LNCaP clone FGC (cell line): ENCODE measurements around the gene TPX2.

Source experiments
- DNase-seq: peaks from one replicate; pipeline ENCODE4 v3.0.0-alpha.2; 2011; ENCODE audit warnings: low read depth
- H3K4me3 ChIP-seq: 2 replicates; pipeline ENCODE4 v1.5.1; 2011; ENCODE audit warnings: mild to moderate bottlenecking, low read depth, low read length, control low read depth
- TF ChIP-seq, protein P1 (sequence below): IDR thresholded peaks from 2 replicates; pipeline ENCODE4 v1.5.1; 2012; ENCODE audit warnings: mild to moderate bottlenecking; ENCODE audit not compliant: control insufficient read depth, insufficient read depth; ENCODE audit errors: extremely low read depth

The TPX2 gene

GRCh38 chr20:31758521-31758920, 19.4 kb downstream of the TPX2 start:
- no peak overlapping the region for H3K4me3 ChIP-seq
- TF ChIP-seq, protein P1, sequence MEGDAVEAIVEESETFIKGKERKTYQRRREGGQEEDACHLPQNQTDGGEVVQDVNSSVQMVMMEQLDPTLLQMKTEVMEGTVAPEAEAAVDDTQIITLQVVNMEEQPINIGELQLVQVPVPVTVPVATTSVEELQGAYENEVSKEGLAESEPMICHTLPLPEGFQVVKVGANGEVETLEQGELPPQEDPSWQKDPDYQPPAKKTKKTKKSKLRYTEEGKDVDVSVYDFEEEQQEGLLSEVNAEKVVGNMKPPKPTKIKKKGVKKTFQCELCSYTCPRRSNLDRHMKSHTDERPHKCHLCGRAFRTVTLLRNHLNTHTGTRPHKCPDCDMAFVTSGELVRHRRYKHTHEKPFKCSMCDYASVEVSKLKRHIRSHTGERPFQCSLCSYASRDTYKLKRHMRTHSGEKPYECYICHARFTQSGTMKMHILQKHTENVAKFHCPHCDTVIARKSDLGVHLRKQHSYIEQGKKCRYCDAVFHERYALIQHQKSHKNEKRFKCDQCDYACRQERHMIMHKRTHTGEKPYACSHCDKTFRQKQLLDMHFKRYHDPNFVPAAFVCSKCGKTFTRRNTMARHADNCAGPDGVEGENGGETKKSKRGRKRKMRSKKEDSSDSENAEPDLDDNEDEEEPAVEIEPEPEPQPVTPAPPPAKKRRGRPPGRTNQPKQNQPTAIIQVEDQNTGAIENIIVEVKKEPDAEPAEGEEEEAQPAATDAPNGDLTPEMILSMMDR = no peak
- DNase-seq = no peak

- H3K4me3 ChIP-seq = no peak overlapping the region
- TF ChIP-seq, protein P1 = no peak
Observed at GRCh38 chr20:31758991-31759390, 19.9 kb downstream of the TPX2 start.

GRCh38 chr20:31759836-31760518, 20.9 kb downstream of the TPX2 start:
- DNase-seq = no peak
- TF ChIP-seq, protein P1 = no peak
- H3K4me3 ChIP-seq = no peak overlapping the region

More at GRCh38 chr20:31758991-31759390, 19.9 kb downstream of the TPX2 start:
- no peak for DNase-seq

- no peak for DNase-seq
- TF ChIP-seq, protein P1 = no peak
- H3K4me3 ChIP-seq = no peak overlapping the region
Observed at GRCh38 chr20:31760519-31761240, 21.6 kb downstream of the TPX2 start.

GRCh38 chr20:31764641-31765305, 25.7 kb downstream of the TPX2 start:
- DNase-seq = no peak
- TF ChIP-seq, protein P1 = no peak
- no peak overlapping the region for H3K4me3 ChIP-seq

- no peak for DNase-seq
- TF ChIP-seq, protein P1 = no peak
- no peak overlapping the region for H3K4me3 ChIP-seq
Observed at GRCh38 chr20:31767805-31768204, 28.7 kb downstream of the TPX2 start.
